ENCODE measurements around the gene SAP30L. TPM values are rescaled to one million over a fixed set of nuclear protein-coding genes. Genes with fewer than 3 reads are reported as not detected.

Gene SAP30L
- 25.7 and 40.6 TPM in 2 replicates for total RNA-seq

GRCh38 chr5:154445422-154446194, at the start of gene SAP30L:
Gene SAP30L, plus strand, starts transcription at chr5:154445997. Its CDS starts 608 bp downstream, at chr5:154446605.
- DNase-seq: peak; percentile 94

GRCh38 chr5:154396128-154396527, 49.7 kb upstream of the SAP30L start:
- DNase-seq: no peak

GRCh38 chr5:154397652-154398406, 48.0 kb upstream of the SAP30L start:
- DNase-seq: peak; percentile 65

- DNase-seq: no peak
These were observed 45.1 kb upstream of the SAP30L start for GRCh38 chr5:154400678-154401077.

GRCh38 chr5:154401355-154401754, 44.4 kb upstream of the SAP30L start:
- DNase-seq: no peak

- DNase-seq: no peak
These were observed 43.9 kb upstream of the SAP30L start for GRCh38 chr5:154401931-154402330.

GRCh38 chr5:154402611-154403010, 43.2 kb upstream of the SAP30L start:
- no peak for DNase-seq

- no peak for DNase-seq
These were observed 42.6 kb upstream of the SAP30L start for GRCh38 chr5:154403234-154403633.

- DNase-seq: no peak
These were observed 41.9 kb upstream of the SAP30L start for GRCh38 chr5:154403776-154404387.

GRCh38 chr5:154405078-154405792, 40.6 kb upstream of the SAP30L start:
- DNase-seq: peak; percentile 87

GRCh38 chr5:154406231-154406630, 39.6 kb upstream of the SAP30L start:
- no peak for DNase-seq

GRCh38 chr5:154406826-154407225, 39.0 kb upstream of the SAP30L start:
- no peak for DNase-seq

GRCh38 chr5:154408811-154409210, 37.0 kb upstream of the SAP30L start:
- DNase-seq: no peak

- DNase-seq: no peak
These were observed 36.5 kb upstream of the SAP30L start for GRCh38 chr5:154409230-154409840.

GRCh38 chr5:154410008-154410407, 35.8 kb upstream of the SAP30L start:
- no peak for DNase-seq

GRCh38 chr5:154410786-154411185, 35.0 kb upstream of the SAP30L start:
- no peak for DNase-seq

- DNase-seq: no peak
These were observed 34.5 kb upstream of the SAP30L start for GRCh38 chr5:154411338-154411737.

GRCh38 chr5:154412316-154412715, 33.5 kb upstream of the SAP30L start:
- DNase-seq: no peak

GRCh38 chr5:154412925-154413324, 32.9 kb upstream of the SAP30L start:
- no peak for DNase-seq

GRCh38 chr5:154415114-154415513, 30.7 kb upstream of the SAP30L start:
- no peak for DNase-seq

- DNase-seq: no peak
These were observed 27.4 kb upstream of the SAP30L start for GRCh38 chr5:154418344-154418820.

GRCh38 chr5:154419236-154419635, 26.6 kb upstream of the SAP30L start:
- DNase-seq: no peak
